ENCODE data around the gene TRIP11. TPM values are rescaled to one million over a fixed set of nuclear protein-coding genes. Genes with fewer than 3 reads are reported as not detected.
A peak's percentile ranks its signal among the peaks of the same experiment; 100 is the strongest.

Gene TRIP11
- total and polyA plus RNA-seq, 2 donors (not counting 1 experiment from before 2014, with no cell fraction given) = 28.6 to 50.4 TPM

DNA sequence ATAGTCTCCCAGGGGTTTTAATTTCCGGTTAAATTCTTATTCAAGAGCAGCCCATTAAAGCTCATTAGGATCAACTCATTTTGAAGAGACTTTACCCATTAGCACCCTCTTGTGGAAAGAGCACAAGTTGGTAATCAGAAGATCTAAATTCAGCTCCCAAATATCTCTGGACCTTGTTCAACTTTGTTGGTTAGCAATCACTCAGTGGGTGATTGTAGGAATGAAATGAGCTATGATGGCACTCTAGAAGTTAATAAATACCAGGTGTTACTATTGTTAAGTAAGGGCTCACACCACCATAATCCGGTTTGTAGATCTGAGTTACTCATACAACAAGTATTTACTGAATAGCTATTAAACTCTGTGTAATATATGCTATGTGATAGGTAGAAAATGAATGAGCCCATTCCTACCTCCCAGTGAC lies 42.9 kb downstream of the TRIP11 start:
- Histone ChIP-seq H3K4me2 (ENCODE audit: extremely low read depth, insufficient read depth, low read length) (no peak overlapping the region), H3K9ac (ENCODE audit: insufficient read depth, low read length) (no peak overlapping the region), H3K27ac (ENCODE audit: insufficient read depth, low read length) (no peak overlapping the region), H3K36me3 (ENCODE audit: control insufficient read depth, insufficient read depth, low read length) (peaks cover 3% of the 10 kb centered on the region), H4K20me1 (ENCODE audit: control insufficient read depth, extremely low read depth, insufficient read depth, low read length) (no peaks in the 10 kb centered on the region), H3K79me2 (ENCODE audit: control insufficient read depth, insufficient read depth, low read length) (no peaks in the 10 kb centered on the region), H3K4me1 (ENCODE audit: control insufficient read depth, extremely low read depth, insufficient read depth, low read length) (peaks cover 4% of the 10 kb centered on the region), H3K9me3 (ENCODE audit: control insufficient read depth, insufficient read depth, low read depth, low read length) (no peaks in the 10 kb centered on the region), H3K27me3 (ENCODE audit: control insufficient read depth, insufficient read depth, low read length) (no peaks in the 10 kb centered on the region), H2AFZ (ENCODE audit: low read length) (no peak overlapping the region), H3K4me3 (replicated peaks in 1 of 4; ENCODE audit: control extremely low read depth in 1 of 4, insufficient read depth in 1 of 4, low read depth in 3 of 4, low read length in 4 of 4) (no peak overlapping the region)
- TF ChIP-seq CTCF (conservative IDR thresholded peaks at IDR 0.05 in 1 of 2, IDR thresholded peaks at IDR 0.05 in 1 of 2; ENCODE audit: low read depth in 1 of 2, low read length in 2 of 2) = peak; percentile 58 to 71
- no peak for TF ChIP-seq EZH2 (IDR thresholded peaks at IDR 0.05; ENCODE audit: low read length, missing control alignments)
- peak; percentile 87 to 88 for DNase-seq (ENCODE audit: low read depth in 2 of 2)

DNA sequence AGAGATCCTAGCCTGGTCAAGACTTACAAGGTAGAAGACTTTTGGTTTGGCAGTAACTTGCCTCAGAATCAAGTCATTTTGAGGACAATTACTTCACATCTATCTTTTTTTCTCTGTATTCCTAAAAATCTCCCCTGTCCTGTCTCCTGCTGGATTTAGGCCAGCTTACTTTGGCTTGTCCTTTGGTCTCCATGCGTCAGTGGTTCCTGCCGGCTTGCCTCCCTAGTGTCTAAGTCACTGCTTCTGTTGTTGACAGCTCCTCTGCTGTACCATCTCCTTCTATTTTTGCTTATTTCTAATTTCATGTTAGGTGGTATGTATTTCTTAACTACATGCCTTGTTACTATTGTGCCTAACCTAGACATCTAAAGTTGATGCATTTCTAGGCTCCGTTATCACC lies 52.7 kb downstream of the TRIP11 start:
- Histone ChIP-seq H3K4me1 (ENCODE audit: control insufficient read depth, extremely low read depth, insufficient read depth, low read length) (no peaks in the 10 kb centered on the region), H3K9me3 (ENCODE audit: control insufficient read depth, insufficient read depth, low read depth, low read length) (no peaks in the 10 kb centered on the region)
- no peak for DNase-seq (ENCODE audit: low read depth in 2 of 2)

DNA sequence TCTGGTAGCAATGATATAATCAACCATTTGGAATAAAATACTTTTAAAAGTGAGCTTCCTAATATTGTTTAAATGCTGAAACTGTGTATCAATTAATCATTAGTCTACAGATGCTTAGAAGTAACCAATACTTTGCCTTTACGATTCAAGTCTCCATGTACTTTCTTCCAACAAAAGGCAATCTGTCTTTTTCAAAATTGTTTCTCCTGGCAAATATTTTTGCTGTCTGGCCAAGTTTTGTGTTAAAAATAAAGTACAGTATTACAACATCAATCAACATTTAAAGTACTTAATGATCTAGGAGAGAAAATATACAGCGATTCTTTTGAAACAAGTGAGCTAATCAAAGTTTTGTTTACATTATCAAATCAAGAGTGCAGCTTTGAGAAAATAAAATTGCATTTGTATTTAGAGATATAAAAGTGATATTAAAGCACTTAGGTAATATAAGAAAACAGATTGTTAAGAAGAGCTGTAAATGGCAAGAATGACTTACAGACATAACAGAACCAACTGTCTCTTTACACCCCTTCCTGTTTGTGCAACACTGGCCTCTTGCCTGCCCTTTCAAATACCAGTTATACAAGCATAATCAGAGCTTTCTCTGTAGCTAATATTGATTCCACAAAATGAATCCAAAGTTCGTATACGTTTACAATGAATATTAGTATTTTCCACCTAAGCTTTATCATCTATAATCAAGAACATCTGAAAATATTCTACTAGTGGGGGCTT lies 54.2 kb downstream of the TRIP11 start:
- no peaks in the 10 kb centered on the region for H3K79me2 ChIP-seq (ENCODE audit: control insufficient read depth, insufficient read depth, low read length)
- peak; percentile 58 to 59 for DNase-seq (ENCODE audit: low read depth in 2 of 2)
- no peak overlapping the region for H3K4me3 ChIP-seq (replicated peaks in 1 of 4; ENCODE audit: control extremely low read depth in 1 of 4, insufficient read depth in 1 of 4, low read depth in 3 of 4, low read length in 4 of 4)
- no peaks in the 10 kb centered on the region for H3K9me3 ChIP-seq (ENCODE audit: control insufficient read depth, insufficient read depth, low read depth, low read length)
- no peak overlapping the region for H3K9ac ChIP-seq (ENCODE audit: insufficient read depth, low read length)
- TF ChIP-seq CTCF (conservative IDR thresholded peaks at IDR 0.05 in 1 of 2, IDR thresholded peaks at IDR 0.05 in 1 of 2; ENCODE audit: low read depth in 1 of 2, low read length in 2 of 2) (no peak), EZH2 (IDR thresholded peaks at IDR 0.05; ENCODE audit: low read length, missing control alignments) (no peak)
- no peak overlapping the region for H3K27ac ChIP-seq (ENCODE audit: insufficient read depth, low read length)
- no peak overlapping the region for H2AFZ ChIP-seq (ENCODE audit: low read length)
- H3K27me3 ChIP-seq (ENCODE audit: control insufficient read depth, insufficient read depth, low read length) = no peaks in the 10 kb centered on the region
- peaks cover 6% of the 10 kb centered on the region for H3K36me3 ChIP-seq (ENCODE audit: control insufficient read depth, insufficient read depth, low read length)
- H4K20me1 ChIP-seq (ENCODE audit: control insufficient read depth, extremely low read depth, insufficient read depth, low read length) = no peaks in the 10 kb centered on the region
- H3K4me1 ChIP-seq (ENCODE audit: control insufficient read depth, extremely low read depth, insufficient read depth, low read length) = no peaks in the 10 kb centered on the region
- H3K4me2 ChIP-seq (ENCODE audit: extremely low read depth, insufficient read depth, low read length) = no peak overlapping the region

More for the DNA sequence above, 52.7 kb downstream of the TRIP11 start:
- Histone ChIP-seq H4K20me1 (ENCODE audit: control insufficient read depth, extremely low read depth, insufficient read depth, low read length) (no peaks in the 10 kb centered on the region), H3K27ac (ENCODE audit: insufficient read depth, low read length) (no peak overlapping the region), H3K36me3 (ENCODE audit: control insufficient read depth, insufficient read depth, low read length) (peaks cover 8% of the 10 kb centered on the region), H2AFZ (ENCODE audit: low read length) (no peak overlapping the region), H3K9ac (ENCODE audit: insufficient read depth, low read length) (no peak overlapping the region), H3K4me2 (ENCODE audit: extremely low read depth, insufficient read depth, low read length) (no peak overlapping the region), H3K27me3 (ENCODE audit: control insufficient read depth, insufficient read depth, low read length) (no peaks in the 10 kb centered on the region), H3K4me3 (replicated peaks in 1 of 4; ENCODE audit: control extremely low read depth in 1 of 4, insufficient read depth in 1 of 4, low read depth in 3 of 4, low read length in 4 of 4) (no peak overlapping the region), H3K79me2 (ENCODE audit: control insufficient read depth, insufficient read depth, low read length) (no peaks in the 10 kb centered on the region)
- TF ChIP-seq CTCF (conservative IDR thresholded peaks at IDR 0.05 in 1 of 2, IDR thresholded peaks at IDR 0.05 in 1 of 2; ENCODE audit: low read depth in 1 of 2, low read length in 2 of 2) (no peak), EZH2 (IDR thresholded peaks at IDR 0.05; ENCODE audit: low read length, missing control alignments) (no peak)

All from fibroblast of lung (primary cell).